Ureter (tissue), 1 donor: Measurements from ENCODE around the gene ADGRF4. TPM values are rescaled to one million over a fixed set of nuclear protein-coding genes. Genes with fewer than 3 reads are reported as not detected.

Experiments used
- DNase-seq: peaks from one replicate; pipeline ENCODE4 v3.0.0-alpha.2; 2020; ENCODE audit warnings: low spot score
- total RNA-seq: library from RNA; stranded (reverse); gene quantifications from one replicate; pipeline ENCODE4 v1.2.4, GENCODE V29; 2023
- donor health status: DM: yes; HTN: yes; CAD: no.

Gene ADGRF4
- total RNA-seq, 1 donor from 2014 or later: 6.5 TPM

- no peak for DNase-seq
Observed at GRCh38 chr6:47681201-47681990, 17.0 kb upstream of the ADGRF4 start.

GRCh38 chr6:47686411-47686810 lies 12.0 kb upstream of the ADGRF4 start:
- DNase-seq: no peak

GRCh38 chr6:47687432-47687831 lies 10.9 kb upstream of the ADGRF4 start:
- DNase-seq: no peak

- DNase-seq: no peak
Observed at GRCh38 chr6:47690214-47690613, 8.2 kb upstream of the ADGRF4 start.

GRCh38 chr6:47690791-47691190 lies 7.6 kb upstream of the ADGRF4 start:
- no peak for DNase-seq

- no peak for DNase-seq
Observed at GRCh38 chr6:47697925-47698324, 455 bp upstream of the ADGRF4 start.

- peak; percentile 57 for DNase-seq
Observed at GRCh38 chr6:47700053-47700452, 1.7 kb downstream of the ADGRF4 start.

- DNase-seq: no peak
Observed at GRCh38 chr6:47700596-47700995, 2.2 kb downstream of the ADGRF4 start.

- DNase-seq: no peak
Observed at GRCh38 chr6:47701363-47701762, 3.0 kb downstream of the ADGRF4 start.

- no peak for DNase-seq
Observed at GRCh38 chr6:47709160-47709559, 10.8 kb downstream of the ADGRF4 start.

GRCh38 chr6:47710295-47710694 lies 11.9 kb downstream of the ADGRF4 start:
- no peak for DNase-seq

GRCh38 chr6:47713200-47713599 lies 14.8 kb downstream of the ADGRF4 start:
- DNase-seq: no peak

- no peak for DNase-seq
Observed at GRCh38 chr6:47714802-47715201, 16.4 kb downstream of the ADGRF4 start.

- no peak for DNase-seq
Observed at GRCh38 chr6:47715782-47716181, 17.4 kb downstream of the ADGRF4 start.

- no peak for DNase-seq
Observed at GRCh38 chr6:47716207-47716606, 17.8 kb downstream of the ADGRF4 start.

GRCh38 chr6:47718571-47718970 lies 20.2 kb downstream of the ADGRF4 start:
- no peak for DNase-seq

- DNase-seq: no peak
Observed at GRCh38 chr6:47721189-47721588, 22.8 kb downstream of the ADGRF4 start.

- no peak for DNase-seq
Observed at GRCh38 chr6:47722194-47722593, 23.8 kb downstream of the ADGRF4 start.

- DNase-seq: no peak
Observed at GRCh38 chr6:47724300-47724699, 25.9 kb downstream of the ADGRF4 start.

- no peak for DNase-seq
Observed at GRCh38 chr6:47727391-47727790, 29.0 kb downstream of the ADGRF4 start.

- no peak for DNase-seq
Observed at GRCh38 chr6:47729019-47729418, 30.6 kb downstream of the ADGRF4 start.

GRCh38 chr6:47729457-47729856 lies 31.1 kb downstream of the ADGRF4 start:
- DNase-seq: no peak

GRCh38 chr6:47733879-47734558 lies 35.6 kb downstream of the ADGRF4 start:
- no peak for DNase-seq
